Activated T-cell treated with anti-CD3 and anti-CD28 coated beads, Interleukin-2, amount 50 U/mL, for 24 hours (primary cell): ENCODE data around the gene PSG5.
"Not testable (repeated sequence)": the region's sequence is repeated elsewhere in the genome, so short reads cannot be mapped to it uniquely, and the experiment has no call there.

Experiments used
- DNase-seq: peaks from one replicate; pipeline ENCODE4 v3.0.0-alpha.2; 2020
- H3K27ac Mint-ChIP-seq: 2 replicates; pipeline ENCODE4 v1.8.0; 2020; ENCODE audit warnings: mild to moderate bottlenecking, mixed read lengths
- H3K27me3 Mint-ChIP-seq: 2 replicates; pipeline ENCODE4 v1.8.0; 2020; ENCODE audit warnings: mixed read lengths
- H3K36me3 Mint-ChIP-seq: 2 replicates; pipeline ENCODE4 v1.8.0; 2020; ENCODE audit warnings: low read depth, mixed read lengths
- H3K4me1 Mint-ChIP-seq: 2 replicates; pipeline ENCODE4 v1.8.0; 2020; ENCODE audit warnings: low read depth, mixed read lengths
- H3K4me3 Mint-ChIP-seq: 2 replicates; pipeline ENCODE4 v1.8.0; 2020; ENCODE audit warnings: mild to moderate bottlenecking, moderate library complexity, mixed read lengths
- H3K9me3 Mint-ChIP-seq: 2 replicates; pipeline ENCODE4 v1.8.0; 2020; ENCODE audit warnings: mixed read lengths

The PSG5 gene

DNA sequence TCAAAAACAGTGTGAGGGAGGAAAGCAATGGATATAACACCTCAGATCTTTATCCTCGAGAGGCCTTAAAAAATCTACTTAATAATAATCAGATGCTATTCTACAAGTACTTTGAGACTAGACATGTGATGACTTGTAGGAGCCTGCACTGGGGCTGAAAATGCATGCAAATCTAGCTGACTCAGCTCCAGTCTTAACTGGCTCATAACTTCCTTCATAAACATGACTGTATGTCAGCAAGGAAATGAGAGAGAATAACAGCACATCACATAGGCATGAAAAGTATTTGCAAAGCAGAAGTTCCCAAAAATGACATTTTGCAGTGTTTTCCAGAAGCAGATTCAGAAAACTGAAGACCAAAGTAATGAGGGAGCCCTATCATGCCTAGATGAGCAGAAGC lies 38.1 kb downstream of the PSG5 start:
- Mint-ChIP-seq H3K36me3 (no peaks in the 10 kb centered on the region), H3K9me3 (peaks cover 3% of the 10 kb centered on the region), H3K4me1 (no peaks in the 10 kb centered on the region), H3K27ac (no peak overlapping the region), H3K27me3 (peaks cover 27% of the 10 kb centered on the region), H3K4me3 (no peak overlapping the region)
- no peak for DNase-seq

DNA sequence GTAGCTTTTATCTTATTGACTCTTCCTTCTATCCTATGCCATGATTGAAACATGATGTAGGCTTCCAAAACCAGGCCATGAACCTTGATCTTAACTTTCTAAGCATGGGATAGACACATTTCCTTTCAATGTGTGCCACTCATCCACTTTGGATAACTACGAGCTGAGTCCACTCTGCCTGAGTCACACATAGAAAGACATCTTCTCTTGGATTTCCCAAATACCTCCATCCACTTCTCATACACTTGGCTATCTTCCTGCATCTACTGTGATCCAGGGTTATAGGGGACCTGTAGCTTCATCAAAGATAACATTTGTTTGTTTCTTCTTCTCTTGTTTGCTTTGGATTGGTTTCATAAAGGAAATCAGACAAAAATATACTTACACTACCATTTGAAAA lies 44.6 kb downstream of the PSG5 start:
- H3K4me3 Mint-ChIP-seq, H3K4me1 Mint-ChIP-seq, H3K27ac Mint-ChIP-seq, H3K36me3 Mint-ChIP-seq, DNase-seq, H3K9me3 Mint-ChIP-seq: not testable (repeated sequence)
- peaks cover 15% of the 10 kb centered on the region for H3K27me3 Mint-ChIP-seq

DNA sequence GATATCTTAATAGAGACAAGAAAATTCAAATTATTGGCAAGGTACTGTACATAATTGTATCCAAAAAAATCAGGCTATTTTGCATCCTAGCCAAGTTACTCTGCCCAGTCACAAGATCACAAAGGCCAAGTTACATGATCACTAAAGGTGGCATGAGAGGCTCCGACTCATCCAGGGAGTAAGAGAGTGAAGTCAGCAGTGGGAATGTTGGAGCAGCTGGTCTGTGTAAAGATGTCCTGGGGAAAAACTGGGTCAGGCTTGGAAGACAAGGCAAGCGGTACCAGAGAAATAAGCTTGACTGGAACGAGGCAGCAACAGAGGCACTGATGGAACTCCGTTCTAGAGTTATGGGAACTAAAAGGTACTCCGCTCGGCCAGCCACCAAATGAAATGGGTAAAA lies 53.6 kb downstream of the PSG5 start:
- Mint-ChIP-seq H3K9me3 (no peaks in the 10 kb centered on the region), H3K27me3 (peaks cover 3% of the 10 kb centered on the region), H3K4me1 (no peaks in the 10 kb centered on the region), H3K27ac (no peak overlapping the region), H3K36me3 (no peaks in the 10 kb centered on the region), H3K4me3 (no peak overlapping the region)
- no peak for DNase-seq

- H3K27me3 Mint-ChIP-seq, H3K36me3 Mint-ChIP-seq, H3K27ac Mint-ChIP-seq, H3K4me1 Mint-ChIP-seq, H3K9me3 Mint-ChIP-seq, H3K4me3 Mint-ChIP-seq, DNase-seq: not testable (repeated sequence)
These were observed 55.0 kb downstream of the PSG5 start for GRCh38 chr19:43131281-43131842.

- DNase-seq, H3K27me3 Mint-ChIP-seq: not testable (repeated sequence)
These were observed 57.1 kb downstream of the PSG5 start for GRCh38 chr19:43129197-43129596.

DNA sequence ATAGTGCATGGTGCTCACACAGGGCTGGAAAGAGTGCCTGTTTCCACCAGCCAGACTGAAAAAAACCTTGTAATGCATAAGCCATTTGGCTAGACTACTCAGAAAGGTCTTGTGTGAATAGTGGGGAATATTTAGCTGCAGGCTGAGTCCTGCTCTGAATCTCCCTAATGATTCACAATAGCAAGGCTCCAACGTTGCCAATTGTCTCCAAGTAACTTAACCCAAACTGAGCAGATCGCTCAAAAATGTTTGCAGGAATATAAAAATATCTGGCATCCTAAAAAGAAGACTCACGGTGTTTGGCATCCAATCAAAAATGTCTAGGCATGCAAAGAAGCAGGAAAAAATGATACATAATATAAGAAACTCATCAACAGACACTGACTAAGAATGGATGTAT lies 59.0 kb downstream of the PSG5 start:
- H3K4me3 Mint-ChIP-seq, H3K27me3 Mint-ChIP-seq, H3K9me3 Mint-ChIP-seq, H3K36me3 Mint-ChIP-seq, H3K4me1 Mint-ChIP-seq, DNase-seq, H3K27ac Mint-ChIP-seq: not testable (repeated sequence)

More at GRCh38 chr19:43129197-43129596, 57.1 kb downstream of the PSG5 start:
- H3K27ac Mint-ChIP-seq, H3K4me3 Mint-ChIP-seq, H3K9me3 Mint-ChIP-seq, H3K36me3 Mint-ChIP-seq, H3K4me1 Mint-ChIP-seq: not testable (repeated sequence)

DNA sequence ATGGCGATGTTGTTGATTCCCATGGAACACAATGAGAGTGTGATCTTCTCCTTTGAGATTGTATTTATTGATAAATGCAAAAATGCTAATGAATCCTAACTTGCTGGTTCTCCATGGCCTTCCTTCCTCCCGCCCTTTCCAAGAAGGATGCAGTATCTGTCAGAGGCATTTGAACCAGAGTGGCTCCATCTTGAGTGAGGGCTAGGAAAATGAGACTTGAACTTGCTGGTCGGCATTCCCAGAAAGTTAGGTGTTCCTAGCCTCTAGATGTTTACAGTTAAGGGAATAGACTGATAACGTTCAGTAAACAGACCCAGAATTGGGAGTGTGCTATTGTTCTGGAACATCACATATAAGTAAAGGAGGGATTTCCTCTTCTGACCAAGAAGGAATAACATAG lies 59.6 kb downstream of the PSG5 start:
- Mint-ChIP-seq H3K9me3 (no peaks in the 10 kb centered on the region), H3K4me1 (no peaks in the 10 kb centered on the region), H3K4me3 (no peak overlapping the region), H3K36me3 (no peaks in the 10 kb centered on the region), H3K27ac (no peak overlapping the region), H3K27me3 (no peaks in the 10 kb centered on the region)
- DNase-seq: no peak

GRCh38 chr19:43124360-43124759 lies 62.0 kb downstream of the PSG5 start:
- DNase-seq: no peak
- H3K4me1 Mint-ChIP-seq: no peaks in the 10 kb centered on the region
- H3K27ac Mint-ChIP-seq: no peak overlapping the region
- no peaks in the 10 kb centered on the region for H3K36me3 Mint-ChIP-seq
- no peaks in the 10 kb centered on the region for H3K9me3 Mint-ChIP-seq
- H3K27me3 Mint-ChIP-seq: no peaks in the 10 kb centered on the region
- no peak overlapping the region for H3K4me3 Mint-ChIP-seq

GRCh38 chr19:43120433-43121026 lies 65.8 kb downstream of the PSG5 start:
- H3K4me1 Mint-ChIP-seq, H3K4me3 Mint-ChIP-seq, H3K36me3 Mint-ChIP-seq, H3K27me3 Mint-ChIP-seq, H3K27ac Mint-ChIP-seq, DNase-seq, H3K9me3 Mint-ChIP-seq: not testable (repeated sequence)

DNA sequence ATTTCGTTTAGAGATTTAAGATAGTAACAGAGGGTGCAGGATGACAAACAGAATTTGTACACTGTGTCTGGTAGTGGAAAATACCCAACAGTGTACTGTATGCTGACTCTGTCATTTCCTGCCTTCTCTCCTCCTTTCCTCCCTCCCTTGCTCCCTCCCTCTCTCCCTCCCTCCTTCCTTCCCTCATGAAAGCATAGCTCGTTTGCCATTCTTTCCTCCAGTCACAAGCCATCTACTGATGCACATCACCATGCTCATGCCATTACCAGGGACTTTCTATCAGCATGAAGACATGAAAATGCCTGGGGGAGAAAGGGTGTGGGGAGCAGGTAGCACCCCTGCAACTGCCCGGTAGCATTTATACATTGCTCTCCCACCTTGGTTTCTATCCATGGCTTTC lies 66.8 kb downstream of the PSG5 start:
- not testable (repeated sequence) for H3K36me3 Mint-ChIP-seq, H3K4me1 Mint-ChIP-seq, DNase-seq

More for the DNA sequence above, 66.8 kb downstream of the PSG5 start:
- H3K27me3 Mint-ChIP-seq, H3K9me3 Mint-ChIP-seq, H3K4me3 Mint-ChIP-seq, H3K27ac Mint-ChIP-seq: not testable (repeated sequence)
